SK-N-MC (cell line): ENCODE data around the gene TRPV2.

Source experiments
- EZH2 ChIP-seq: fragments of 200-600 bp; sonication (generic); IDR thresholded peaks from one replicate; pipeline ENCODE4 v1.6.1; 2017; ENCODE audit warnings: antibody characterized with exemption
- FOXP2 ChIP-seq: optimal IDR thresholded peaks from 2 replicates; pipeline ENCODE3; 2011; ENCODE audit warnings: mild to moderate bottlenecking, moderate library complexity; ENCODE audit not compliant: insufficient read depth; ENCODE audit errors: extremely low read length, control extremely low read depth
- POLR2AphosphoS5 ChIP-seq: IDR thresholded peaks from 2 replicates; pipeline ENCODE4 v1.6.1; 2012; ENCODE audit warnings: mild to moderate bottlenecking, low read depth, low read length, borderline replicate concordance

GRCh38 chr17:16472539-16472938 lies 57.2 kb downstream of the TRPV2 start:
- no peak for TF ChIP-seq EZH2
- TF ChIP-seq POLR2AphosphoS5: no peak
- TF ChIP-seq FOXP2: no peak
